ENCODE measurements around the gene CDYL.

The CDYL gene

DNA sequence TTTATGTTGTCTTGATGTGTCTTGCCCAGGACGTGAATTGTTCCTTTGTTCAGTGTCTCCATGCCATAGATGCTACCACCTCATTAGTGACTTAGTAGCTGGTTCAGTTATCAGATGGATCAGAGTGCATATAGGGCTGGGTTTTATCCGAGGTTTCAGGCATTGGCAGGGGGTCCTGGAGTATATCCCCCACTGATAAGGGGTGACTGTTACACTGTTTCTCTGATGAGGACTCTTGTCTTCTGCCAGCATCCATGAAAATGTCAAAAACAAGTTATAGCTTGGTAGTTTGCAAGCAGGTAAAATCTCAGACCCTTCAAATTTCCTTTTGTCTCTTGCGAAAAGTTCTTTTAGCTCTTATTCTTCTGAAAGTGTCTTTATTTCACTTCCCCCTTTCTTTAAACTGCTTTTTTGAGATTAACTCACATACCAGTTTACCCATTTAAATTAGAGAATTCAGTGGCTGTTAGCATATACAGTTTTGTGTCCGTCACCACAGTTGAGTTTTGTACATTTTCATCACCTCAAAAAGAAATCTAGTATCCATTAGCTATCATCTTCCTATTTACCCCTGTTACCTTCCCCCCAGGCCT is 109.2 kb downstream of the CDYL start:
- DNase-seq, result no peak

DNA sequence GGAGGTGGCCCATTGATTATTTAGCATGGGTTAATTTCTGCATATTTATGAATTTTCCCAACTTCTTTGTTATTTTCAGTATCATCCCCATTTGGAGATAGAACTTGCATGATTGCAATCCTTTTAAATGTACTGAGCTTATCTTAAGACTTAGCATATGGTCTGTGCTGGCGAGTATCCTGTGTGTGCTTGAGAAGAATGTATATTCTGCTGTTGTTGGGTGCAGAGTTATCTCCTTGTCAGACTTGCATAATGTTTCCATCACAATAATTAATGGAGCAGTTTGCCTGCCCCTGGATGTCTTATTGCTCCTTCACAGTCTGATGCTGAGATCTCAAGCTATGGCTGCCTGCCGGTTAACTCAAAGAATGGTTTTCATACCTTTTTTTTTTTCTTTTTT is 112.6 kb downstream of the CDYL start:
- DNase-seq, result no peak

DNA sequence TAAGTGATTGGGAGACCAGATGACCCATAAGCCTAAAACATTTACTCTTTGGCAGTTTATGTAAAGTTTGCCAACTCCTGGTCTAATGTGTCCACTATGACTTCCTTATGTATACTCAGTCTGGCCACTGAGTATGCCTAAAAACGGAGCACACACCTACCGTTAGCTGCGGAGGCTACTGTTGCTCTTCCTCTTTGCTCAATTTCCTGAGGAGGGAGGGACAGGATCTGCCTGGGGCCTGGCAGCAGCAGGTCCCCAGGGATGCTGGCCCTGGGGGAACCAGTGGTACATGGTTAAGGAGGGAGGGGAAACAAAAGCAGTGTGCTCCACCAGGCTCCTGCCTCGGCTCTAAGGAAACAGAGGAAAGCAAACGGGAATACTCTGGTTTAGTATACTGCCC is 113.5 kb downstream of the CDYL start:
- DNase-seq, result no peak

DNA sequence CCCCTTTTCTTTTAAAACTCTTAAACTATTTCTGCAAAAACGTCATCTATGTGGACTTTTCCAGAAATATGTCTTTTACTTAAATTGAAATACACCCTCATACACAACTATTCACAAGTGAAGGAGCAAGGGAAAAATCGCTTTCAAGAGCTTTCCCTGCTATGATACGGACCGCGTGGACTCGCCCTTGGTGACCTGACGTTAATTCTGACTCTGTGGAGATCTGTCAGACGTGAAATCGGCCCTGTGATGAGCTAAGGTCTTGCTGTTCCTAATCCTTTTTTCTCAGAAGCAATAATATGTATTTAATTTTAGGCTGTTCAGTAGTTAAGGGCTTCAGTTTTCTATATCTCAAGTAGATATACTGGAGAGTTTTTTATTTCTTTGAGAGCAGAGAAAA is 114.0 kb downstream of the CDYL start:
- DNase-seq, result no peak

DNA sequence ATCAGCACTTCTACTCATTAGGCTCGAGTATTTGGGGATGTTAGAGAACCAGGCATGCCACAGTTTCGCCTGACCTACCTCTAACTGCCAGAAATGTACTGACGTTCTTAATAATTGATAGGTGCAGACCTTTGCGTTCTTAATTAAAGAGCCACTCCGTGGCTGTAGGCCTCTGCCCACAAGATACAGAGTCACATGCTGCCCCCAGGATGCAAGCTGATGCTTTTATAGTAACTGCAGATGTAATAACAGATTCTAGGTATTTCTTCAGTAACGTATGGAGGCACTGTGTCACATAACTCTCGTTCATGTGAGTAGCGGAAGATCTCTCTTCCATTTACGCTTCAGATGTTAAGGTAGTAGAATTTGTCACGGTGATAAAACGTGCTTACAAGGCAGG is 114.4 kb downstream of the CDYL start:
- no peak for DNase-seq

DNA sequence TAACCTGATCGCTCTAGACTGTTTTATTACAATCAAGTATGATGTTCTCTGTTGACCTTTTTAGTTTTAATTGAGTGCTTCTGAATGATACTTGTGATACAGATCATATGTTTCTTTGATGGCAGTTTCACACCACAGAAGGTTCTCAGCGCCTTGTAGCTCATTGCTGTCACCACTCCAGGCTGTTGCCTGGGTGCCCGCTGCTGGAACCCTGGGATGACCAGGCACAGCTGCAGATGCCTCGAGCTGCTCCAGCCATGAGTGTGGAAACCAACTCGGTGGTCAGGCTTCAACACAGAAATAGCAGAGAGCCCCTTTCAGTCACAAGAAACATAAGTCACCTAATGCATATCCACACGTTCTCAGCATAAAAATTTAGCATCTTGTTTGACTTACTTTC is 114.9 kb downstream of the CDYL start:
- no peak for DNase-seq

DNA sequence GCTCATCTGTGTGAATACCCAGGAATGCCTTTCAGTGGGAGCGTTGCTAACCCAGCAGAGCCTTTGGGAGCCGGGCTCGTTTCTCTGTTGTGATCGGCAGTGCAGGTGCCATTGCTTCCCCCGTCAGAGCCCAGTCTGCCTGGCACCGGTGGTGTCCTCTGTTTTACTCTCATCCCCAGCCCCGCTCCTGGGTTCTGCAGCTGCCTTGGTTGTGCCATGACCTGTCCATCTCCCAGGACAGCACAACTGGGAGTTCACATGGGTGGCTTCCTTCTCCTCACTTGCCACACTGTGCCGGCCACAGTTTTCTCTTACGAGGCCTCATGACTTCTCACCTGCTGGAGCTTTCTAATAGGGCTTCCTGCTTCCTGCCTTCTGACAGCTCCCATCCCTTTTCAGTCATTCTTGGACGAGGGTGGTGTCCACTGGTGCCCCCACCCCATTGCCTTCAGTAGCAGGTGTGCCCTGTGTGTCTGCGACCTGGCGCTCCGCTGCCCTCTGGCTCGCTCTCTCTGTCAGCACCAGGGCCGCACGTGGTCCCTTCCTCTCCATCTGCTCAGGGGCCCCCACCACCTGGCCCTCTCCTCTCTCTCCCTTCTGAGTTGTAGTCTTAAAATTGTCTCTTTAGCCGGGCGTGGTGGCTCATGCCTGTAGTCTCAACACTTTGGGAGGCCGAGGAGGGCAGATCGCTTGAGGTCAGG is 116.7 kb downstream of the CDYL start:
- no peak for DNase-seq

DNA sequence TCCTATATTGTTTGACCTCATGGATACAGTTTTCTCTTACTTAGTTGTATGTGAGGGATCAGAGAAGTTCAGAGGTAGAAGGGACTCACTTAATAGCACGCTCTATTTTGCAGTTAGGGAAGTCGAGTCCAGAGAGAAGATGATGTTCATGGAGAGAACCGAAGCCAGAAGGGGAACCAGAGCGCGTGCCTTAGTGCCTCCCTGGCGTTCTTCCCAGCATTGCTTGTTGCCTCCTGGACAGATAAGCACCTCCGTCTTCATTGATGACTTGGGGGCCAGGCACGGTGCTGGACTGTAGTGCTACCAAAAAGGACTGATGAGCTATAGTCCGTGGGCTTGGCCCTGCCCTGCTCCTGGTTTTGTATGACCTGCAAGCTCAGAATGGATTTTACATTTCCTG is 117.8 kb downstream of the CDYL start:
- DNase-seq, result no peak

DNA sequence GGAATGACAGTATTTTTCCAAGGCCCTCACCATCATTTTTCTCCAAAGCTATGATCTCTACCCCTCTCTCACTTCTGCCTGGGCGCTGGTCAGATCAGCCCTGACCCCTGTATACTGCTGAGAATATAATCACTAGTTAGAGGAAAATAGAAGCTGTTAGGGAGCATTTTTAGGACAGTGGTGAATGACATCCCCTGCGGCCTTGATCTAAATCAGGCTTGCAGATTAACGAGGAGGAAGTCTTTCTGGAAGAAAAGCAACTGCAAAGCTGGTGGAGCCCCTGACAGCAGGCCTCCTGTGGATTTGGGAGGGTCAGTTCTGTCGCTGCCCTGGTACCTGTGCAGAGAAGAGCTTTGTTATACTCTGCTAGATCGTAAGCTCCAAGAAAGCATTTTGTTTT is 119.8 kb downstream of the CDYL start:
- peak; percentile 25 for DNase-seq

DNA sequence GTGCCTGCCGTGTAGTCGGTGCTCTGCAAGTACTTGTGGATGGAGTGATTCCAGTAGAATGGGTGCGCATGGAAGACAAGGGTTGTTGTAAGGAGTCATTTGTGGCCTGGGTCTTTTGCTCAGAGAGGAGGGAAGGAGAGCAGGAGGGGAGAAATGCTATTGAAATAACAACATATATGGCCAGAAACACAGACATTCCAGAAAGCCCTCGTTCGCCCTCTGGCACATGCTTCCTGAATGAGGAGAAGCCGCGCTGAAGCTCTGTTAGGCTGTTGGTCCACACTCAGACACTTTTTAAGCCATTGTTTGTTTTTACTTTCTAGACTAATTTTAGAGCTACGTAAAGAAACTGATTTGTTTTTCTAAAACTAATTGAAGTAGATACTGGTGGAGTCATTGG is 120.2 kb downstream of the CDYL start:
- no peak for DNase-seq

DNA sequence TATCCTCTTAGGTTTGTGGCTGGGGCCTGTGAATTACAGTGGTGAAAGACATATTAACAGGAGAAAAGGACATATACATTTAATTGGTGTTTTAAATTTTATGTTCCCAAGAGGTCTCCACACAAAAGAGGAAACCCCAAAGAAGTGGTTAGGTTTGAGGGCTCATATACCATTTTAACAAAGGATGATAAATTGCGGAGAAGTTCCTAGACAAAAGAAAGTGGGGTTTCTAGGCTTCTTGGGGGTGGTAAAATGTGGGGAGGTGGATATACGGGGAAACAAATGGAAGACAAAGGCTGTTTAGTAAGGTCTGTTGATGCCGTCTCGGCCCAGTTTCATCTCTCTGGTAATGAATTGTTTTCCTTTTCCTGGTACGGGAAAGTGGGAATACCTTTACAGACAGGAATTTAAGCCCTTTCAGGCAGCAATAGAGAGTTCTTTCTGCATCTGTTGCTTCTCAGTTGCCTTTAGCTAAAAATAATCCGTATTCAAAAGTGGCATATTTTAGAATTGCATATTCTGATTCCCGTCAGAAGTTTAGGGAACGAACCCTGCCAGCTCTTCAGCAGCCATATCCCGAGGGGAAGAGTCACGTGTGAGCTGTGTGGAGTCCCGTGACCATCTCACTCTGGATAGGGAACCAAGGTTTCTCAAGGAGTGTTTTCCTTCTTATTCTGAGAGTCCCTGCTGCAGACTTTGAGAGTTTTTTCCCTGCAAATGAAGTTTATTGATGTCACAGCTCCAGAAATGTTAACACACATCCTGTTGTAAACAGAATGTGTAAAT is 123.2 kb downstream of the CDYL start:
- no peak for DNase-seq

DNA sequence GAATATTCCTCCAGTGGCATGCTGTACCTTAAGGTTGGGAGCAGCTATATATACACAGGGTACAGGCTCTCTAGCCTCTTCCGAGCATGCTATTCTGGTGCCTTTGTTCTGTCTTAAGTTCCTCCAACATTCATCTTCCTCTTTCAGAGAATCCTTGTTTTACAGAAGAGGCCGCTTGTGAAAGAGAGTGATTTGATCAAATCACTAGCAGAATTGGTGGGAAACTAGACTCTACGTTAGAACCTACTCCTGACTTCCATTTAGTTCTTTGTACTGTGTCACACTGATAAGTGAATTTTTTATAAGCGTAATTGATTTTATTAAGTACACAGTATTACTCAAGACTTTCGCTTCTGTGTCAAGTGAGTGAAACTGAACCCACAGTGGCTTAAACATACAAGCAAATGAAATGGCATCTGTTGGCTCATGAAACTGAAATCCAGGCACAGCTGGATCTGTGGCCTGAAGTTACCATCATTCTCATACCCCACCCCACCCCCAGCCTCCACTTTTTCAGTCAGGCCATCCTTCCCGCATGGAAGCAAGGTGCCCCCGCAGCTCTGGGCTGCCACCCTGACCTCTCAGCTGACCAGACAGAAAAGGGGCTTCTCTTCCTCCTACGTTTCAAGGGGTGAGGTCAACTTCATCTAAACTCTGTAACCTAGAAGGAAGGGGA is 125.3 kb downstream of the CDYL start:
- no peak for DNase-seq

DNA sequence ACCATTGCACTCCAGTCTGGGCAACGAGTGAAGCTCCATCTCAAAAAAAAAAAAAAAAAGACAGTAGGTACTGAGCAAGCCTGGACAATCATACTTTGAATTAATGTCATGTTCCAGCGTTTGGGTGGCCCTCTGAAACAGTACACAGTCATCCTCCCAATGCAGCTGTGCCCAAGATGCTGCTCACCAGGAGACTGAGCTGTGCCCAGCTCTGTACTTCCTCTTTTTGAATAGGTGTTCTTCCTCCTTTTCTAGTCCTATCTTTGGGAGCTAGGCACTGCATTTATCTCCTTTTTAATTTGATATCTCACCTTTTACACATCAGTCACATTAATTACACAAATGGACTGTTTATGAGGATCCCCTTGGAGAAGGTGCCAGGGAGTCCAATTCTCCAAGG is 126.2 kb downstream of the CDYL start:
- DNase-seq, result no peak

DNA sequence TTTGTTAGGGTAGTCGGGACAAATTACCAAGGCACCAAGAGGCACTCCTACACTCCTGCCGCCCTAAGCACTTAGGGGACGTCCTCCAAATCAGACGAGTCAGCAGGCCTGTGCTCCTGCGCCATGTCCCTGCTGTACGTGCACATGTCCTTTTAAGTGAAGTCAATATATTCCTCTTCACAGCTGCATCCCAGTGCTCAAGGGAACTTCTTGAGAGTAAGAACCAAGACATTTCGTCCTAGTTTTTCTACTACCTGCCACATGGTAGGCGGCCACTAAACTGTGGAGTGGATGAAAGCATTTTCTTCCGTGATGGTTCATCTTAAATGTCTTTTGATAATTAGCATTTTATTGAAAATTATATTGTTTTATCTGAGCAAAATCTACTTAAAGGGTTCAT is 126.9 kb downstream of the CDYL start:
- no peak for DNase-seq

DNA sequence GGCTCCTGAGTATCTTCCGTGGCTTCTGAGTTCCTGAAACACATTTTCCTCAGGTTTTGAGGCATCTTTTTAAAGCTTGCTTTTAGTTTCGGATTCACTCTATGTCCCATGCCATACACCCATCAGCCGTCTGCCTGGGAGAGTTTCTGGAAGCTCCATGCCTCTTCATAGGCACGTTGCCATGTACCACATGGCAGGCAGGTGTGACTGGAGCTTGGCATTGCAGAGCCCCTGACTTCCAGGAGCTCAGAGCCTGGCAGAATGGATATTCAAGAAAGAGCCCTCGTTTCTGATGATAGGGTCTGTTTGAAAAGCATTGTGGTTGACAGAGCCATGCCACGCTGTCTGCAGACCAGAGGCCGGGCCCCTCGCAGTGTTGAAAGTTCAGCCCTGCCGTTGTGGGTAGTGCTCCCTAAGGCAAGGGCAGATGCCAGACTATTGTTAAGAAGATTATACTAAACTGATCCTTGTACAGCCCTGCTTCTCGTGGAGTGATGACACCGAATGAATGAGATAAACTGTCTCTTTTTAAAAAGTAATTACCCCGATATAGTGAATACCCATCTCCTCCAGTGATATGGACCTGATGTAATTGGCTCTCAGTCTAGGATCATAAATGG is 127.7 kb downstream of the CDYL start:
- peak; percentile 19 for DNase-seq

DNA sequence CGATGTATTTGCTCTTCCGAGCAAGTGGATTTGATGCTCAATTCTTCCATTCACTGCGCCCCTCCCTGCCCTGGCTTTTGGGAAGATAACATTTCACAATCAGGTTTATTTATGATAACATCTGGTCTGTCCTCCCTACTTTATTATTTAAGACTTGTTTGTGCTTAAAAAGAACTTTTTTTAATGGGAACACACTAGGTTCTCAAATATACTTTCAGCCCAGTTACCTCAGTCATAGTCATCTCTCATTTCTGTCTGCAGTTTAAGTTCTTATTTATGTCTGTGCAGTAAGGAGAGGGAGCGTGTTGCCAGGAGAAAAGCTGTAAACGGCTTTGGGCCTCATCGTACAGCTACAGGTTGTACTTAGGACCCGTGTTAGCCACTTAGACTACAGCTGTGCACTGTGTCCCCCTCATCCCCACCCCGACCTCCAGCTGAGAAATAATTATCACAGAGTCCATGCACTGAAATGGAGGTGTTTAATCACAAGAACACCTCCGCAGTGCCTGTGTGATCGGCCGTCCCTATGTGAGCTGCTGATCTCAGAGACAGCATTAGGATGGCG is 128.3 kb downstream of the CDYL start:
- DNase-seq, result no peak

DNA sequence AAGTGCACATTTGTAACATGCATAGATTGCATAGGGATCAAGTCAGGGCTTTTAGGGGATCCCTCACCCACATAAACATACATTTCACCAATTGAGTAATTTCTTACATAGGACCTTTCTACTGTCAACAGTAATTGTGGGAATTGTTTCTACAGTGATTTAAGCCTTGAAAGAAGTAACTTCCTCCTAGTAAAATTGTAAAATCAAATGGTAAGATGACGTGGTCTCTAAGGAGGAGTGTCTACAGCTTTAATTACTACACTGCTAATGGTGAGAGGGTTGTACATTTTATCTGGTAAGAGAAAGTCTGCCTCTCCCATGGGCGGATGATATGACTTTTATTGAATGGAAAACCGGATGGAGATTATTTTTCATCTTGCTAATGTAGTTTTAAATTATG is 129.6 kb downstream of the CDYL start:
- no peak for DNase-seq

DNA sequence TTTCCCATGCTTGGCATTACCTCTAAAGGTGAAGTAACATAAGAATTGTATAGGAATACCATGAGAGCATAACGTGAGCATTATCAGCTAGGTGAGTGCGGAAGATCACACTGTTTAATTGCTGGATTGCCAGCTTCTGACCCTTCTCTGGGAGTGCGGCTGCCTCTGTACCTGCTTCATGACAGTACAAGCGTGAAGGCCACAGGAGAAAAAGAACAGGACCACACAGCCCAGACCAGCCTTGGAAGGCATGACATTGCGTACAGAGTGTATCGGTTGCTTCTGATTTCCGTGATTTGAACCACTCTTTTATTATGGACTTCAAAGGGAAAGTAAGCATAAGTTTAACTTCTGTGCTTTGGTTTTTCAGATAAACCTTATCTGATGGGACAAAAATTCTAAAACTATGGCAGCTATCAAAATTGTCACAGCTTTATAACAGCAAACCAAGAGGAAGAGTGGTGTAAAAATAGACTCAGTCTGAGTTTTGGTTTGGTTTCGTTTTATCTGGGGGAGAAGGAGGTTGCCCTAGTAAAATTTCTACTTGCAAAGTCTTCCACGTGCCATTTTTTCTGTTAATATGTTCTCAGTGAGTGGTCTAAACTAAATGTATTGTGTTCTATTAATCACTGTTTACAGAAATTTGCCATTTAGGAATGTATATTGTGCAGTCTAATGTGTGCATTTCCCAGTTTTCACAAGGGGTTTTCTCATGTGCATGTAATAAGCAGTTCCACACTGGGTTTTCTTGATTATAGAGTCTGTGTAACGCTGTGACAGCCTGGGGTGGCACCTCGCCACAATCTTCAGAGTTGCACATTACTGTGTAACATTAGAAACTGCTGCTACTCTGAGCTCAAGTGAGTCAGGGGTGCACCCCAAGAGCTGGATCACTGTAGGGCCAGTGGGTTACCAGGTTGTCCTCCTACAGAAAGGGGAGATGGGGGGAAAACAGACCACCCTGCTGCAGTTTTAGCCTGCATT is 130.4 kb downstream of the CDYL start:
- no peak for DNase-seq

DNA sequence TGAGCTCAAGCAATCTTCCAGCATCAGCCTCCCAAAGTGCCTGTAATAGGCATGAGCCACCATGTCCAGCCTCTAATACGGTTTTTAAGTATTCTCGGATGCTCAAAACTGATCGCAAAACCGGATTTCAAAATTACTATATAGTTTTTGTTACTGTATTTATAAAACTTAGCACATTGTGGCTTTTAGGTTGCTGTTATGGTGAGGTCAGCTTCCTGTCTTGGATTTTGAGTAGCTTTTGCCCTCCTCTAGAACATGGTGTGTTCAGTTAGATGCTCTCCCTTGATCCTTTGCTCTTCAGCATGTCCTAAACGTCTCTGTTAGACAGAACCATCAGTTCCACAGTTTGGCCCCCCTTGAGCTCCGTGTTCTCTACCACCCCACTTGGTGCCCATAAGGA is 131.4 kb downstream of the CDYL start:
- DNase-seq, result no peak

DNA sequence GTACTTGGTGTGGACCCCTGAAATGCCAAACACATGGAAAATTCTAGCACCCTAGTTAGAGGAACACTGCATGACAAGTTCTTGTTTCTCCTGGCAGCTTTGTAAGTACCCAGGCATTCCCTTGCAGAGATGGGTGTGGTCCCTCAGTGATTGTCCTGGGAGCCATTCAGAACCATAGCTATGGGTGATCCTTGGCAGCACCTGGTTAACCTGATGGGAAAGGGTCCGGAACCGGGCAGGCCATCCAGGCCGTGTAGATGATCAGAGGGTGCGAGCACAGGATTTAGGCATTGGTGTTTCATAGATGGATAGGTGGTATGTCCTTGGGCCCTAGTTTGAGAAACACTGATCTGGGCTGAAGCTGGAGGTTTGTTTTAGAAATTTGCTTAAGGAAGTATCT is 131.9 kb downstream of the CDYL start:
- DNase-seq, result no peak

DNA sequence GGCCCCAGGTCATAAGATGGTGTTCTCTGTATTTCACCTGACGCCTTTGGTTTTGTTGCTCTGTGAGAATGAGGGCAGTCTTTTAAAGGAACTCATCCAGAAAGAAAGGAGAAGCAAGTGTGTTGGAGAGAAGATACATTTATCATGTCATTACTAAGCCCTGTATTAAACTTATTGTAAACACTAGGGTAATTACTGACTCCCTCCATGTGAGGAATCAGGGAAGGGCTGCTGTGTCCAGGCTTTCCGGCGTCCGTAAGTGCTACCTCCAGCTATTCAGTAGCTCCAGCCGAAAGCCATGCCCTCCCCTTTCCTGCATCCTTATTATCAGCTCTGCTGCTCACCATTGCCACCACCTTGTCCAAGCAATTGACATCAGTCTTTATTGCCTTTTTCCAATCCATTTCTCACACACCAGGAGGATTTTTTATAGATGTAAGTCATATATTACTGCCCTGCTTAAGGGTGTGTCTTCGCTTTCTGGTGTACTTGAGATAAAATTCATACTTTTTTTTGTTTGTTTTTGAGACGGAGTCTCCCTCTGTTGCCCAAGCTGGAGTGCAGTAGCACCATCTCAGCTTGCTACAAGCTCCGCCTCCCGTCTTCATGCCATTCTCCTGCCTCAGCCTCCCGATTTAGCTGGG is 133.0 kb downstream of the CDYL start:
- DNase-seq, result peak; percentile 46
